ENCODE measurements around the gene SURF6. TPM values are rescaled to one million over a fixed set of nuclear protein-coding genes. Genes with fewer than 3 reads are reported as not detected.

The SURF6 gene
- total RNA-seq (2014; rRNA removed; shearing (Covaris generic)) (27.1 and 27.6 TPM in 2 replicates), polyA plus RNA-seq (2016; fragmentation: Nextera tagmentation; extraction: Ambion mirVana) (15.4 and 17.6 TPM in 2 replicates)
- long read RNA-seq, full-length matches to known transcripts: 31 of 32 reads
- long read RNA-seq, partial matches to known transcripts: 0 of 32 reads
- long read RNA-seq, other reads (novel, unspliced or antisense): 1 of 32 reads

- H3K36me3 ChIP-seq (ENCODE audit: insufficient read depth): peaks cover 19% of the 10 kb centered on the region; the same call in 1 of the 2 replicates
Observed at GRCh38 chr9:133335924-133336811, at the start of gene SURF6. TSS of gene SURF6 (minus strand) at chr9:133336188. CDS start at chr9:133336132, 56 bp downstream.

GRCh38 chr9:133385452-133385851, 49.5 kb upstream of the SURF6 start:
- Histone ChIP-seq H3K9me2 (ENCODE audit: insufficient read depth) (peaks cover 11% of the 10 kb centered on the region; the same call in 1 of the 2 replicates), H3K4me1 (ENCODE audit: insufficient read depth) (no peaks in the 10 kb centered on the region), H3K27ac (ENCODE audit: low read depth) (no peak overlapping the region), H2AFZ (no peak overlapping the region), H3K4me2 (no peak overlapping the region), H3K79me2 (replicated peaks; ENCODE audit: insufficient read depth) (no peaks in the 10 kb centered on the region), H3K27me3 (ENCODE audit: insufficient read depth) (no peaks in the 10 kb centered on the region), H4K20me1 (replicated peaks; ENCODE audit: insufficient read depth) (no peaks in the 10 kb centered on the region), H3K36me3 (ENCODE audit: insufficient read depth) (no peaks in the 10 kb centered on the region), H3F3A (replicated peaks; ENCODE audit: low read depth) (no peaks in the 10 kb centered on the region), H3K4me3 (no peak overlapping the region)
- Mint-ChIP-seq H3K9me3 (peaks cover 8% of the 10 kb centered on the region), H3K36me3 (ENCODE audit: low read depth) (no peaks in the 10 kb centered on the region), H3K27me3 (ENCODE audit: insufficient read depth, low read depth, poor library complexity) (peaks cover 9% of the 10 kb centered on the region), H3K27ac (no peak overlapping the region), H3K4me1 (no peaks in the 10 kb centered on the region), H3K4me3 (no peak overlapping the region)
- DNase-seq (ENCODE audit: low spot score) (no peak), ATAC-seq (no peak)
- TF ChIP-seq ZNF462 (CRISPR knock-in tag; IDR thresholded peaks at IDR 0.05): no peak

More at GRCh38 chr9:133335924-133336811, at the start of gene SURF6:
- Histone ChIP-seq H3K9me2 (ENCODE audit: insufficient read depth) (no peaks in the 10 kb centered on the region), H3K4me2 (peak within 1 kb of the TSS; percentile 97), H3K4me3 (peak within 1 kb of the TSS; percentile 99), H3F3A (replicated peaks; ENCODE audit: low read depth) (peaks cover 39% of the 10 kb centered on the region), H3K4me1 (ENCODE audit: insufficient read depth) (peaks cover 9% of the 10 kb centered on the region), H4K20me1 (replicated peaks; ENCODE audit: insufficient read depth) (peaks cover 8% of the 10 kb centered on the region), H3K79me2 (replicated peaks; ENCODE audit: insufficient read depth) (peaks cover 19% of the 10 kb centered on the region), H3K27me3 (ENCODE audit: insufficient read depth) (no peaks in the 10 kb centered on the region), H3K27ac (ENCODE audit: low read depth) (peak within 1 kb of the TSS; percentile 90), H2AFZ (peak within 1 kb of the TSS; percentile 95)
- H3K4me1 Mint-ChIP-seq: peaks cover 16% of the 10 kb centered on the region
- H3K27ac Mint-ChIP-seq: peak within 1 kb of the TSS; percentile 99
- peaks cover 70% of the 10 kb centered on the region for H3K36me3 Mint-ChIP-seq (ENCODE audit: low read depth)
- peak; percentile 94 for ATAC-seq
- TF ChIP-seq CTCF (conservative IDR thresholded peaks at IDR 0.05; ENCODE audit: low read depth in 2 of 2) (no peak), ETS1 (IDR thresholded peaks at IDR 0.05) (peak; percentile 95), CREB1 (CRISPR knock-in tag; IDR thresholded peaks at IDR 0.05; ENCODE audit: low read depth) (peak; percentile 65), STAT1 (IDR thresholded peaks at IDR 0.05; ENCODE audit: unreplicated experiment) (no peak), POLR2AphosphoS5 (IDR thresholded peaks at IDR 0.05; ENCODE audit: low read depth) (peak; percentile 89), EZH2 (IDR thresholded peaks at IDR 0.05; ENCODE audit: low read depth, unreplicated experiment) (no peak)
- H3K4me3 Mint-ChIP-seq: peak within 1 kb of the TSS; percentile 99
- H3K27me3 Mint-ChIP-seq (ENCODE audit: insufficient read depth, low read depth, poor library complexity): peaks cover 25% of the 10 kb centered on the region
- peaks cover 4% of the 10 kb centered on the region; the same call in 1 of the 3 replicates for H3K9me3 Mint-ChIP-seq
- peak; percentile 98 for DNase-seq (ENCODE audit: low spot score)
